Neural crest cell (in vitro differentiated cells): ENCODE measurements around the gene HSPA1L. TPM values are rescaled to one million over a fixed set of nuclear protein-coding genes. Genes with fewer than 3 reads are reported as not detected.
"Not testable (repeated sequence)": the region's sequence is repeated elsewhere in the genome, so short reads cannot be mapped to it uniquely, and the experiment has no call there.

ENCODE experiments used
- DNase-seq: peaks from one replicate; pipeline ENCODE4 v3.0.0; 2021; ENCODE audit warnings: low read depth, mixed read lengths, low spot score
- H3K27ac Mint-ChIP-seq: one replicate; pipeline ENCODE4 v1.8.0; 2021; ENCODE audit warnings: mild to moderate bottlenecking, mixed read lengths; ENCODE audit not compliant: unreplicated experiment
- H3K27me3 Mint-ChIP-seq: 2 replicates; pipeline ENCODE4 v1.8.0; 2021; ENCODE audit warnings: low read depth, mild to moderate bottlenecking, mixed read lengths
- H3K36me3 Mint-ChIP-seq: 2 replicates; pipeline ENCODE4 v1.8.0; 2021; ENCODE audit warnings: low read depth, mild to moderate bottlenecking, mixed read lengths
- H3K4me1 Mint-ChIP-seq: 2 replicates; pipeline ENCODE4 v1.8.0; 2021; ENCODE audit warnings: mixed read lengths
- H3K4me3 Mint-ChIP-seq: one replicate; pipeline ENCODE4 v1.8.0; 2021; ENCODE audit warnings: mild to moderate bottlenecking, mixed read lengths
- H3K9me3 Mint-ChIP-seq: 2 replicates; pipeline ENCODE4 v1.8.0; 2021; ENCODE audit warnings: mixed read lengths
- CTCF ChIP-seq: fragments of 200-600 bp; sonication (generic); conservative IDR thresholded peaks from 2 replicates; pipeline ENCODE4 v1.5.0; 2021; ENCODE audit warnings: antibody characterized with exemption, mild to moderate bottlenecking
- total RNA-seq: library from RNA; stranded (reverse); gene quantifications from 2 replicates; pipeline ENCODE4 v1.2.1, GENCODE V29; 2021

The HSPA1L gene
- total RNA-seq, 1 donor from 2014 or later = 1.8 TPM

GRCh38 chr6:31821301-31822035 is 6.4 kb upstream of the HSPA1L start:
- peaks cover 47% of the 10 kb centered on the region for H3K4me1 Mint-ChIP-seq
- peaks cover 10% of the 10 kb centered on the region for H3K36me3 Mint-ChIP-seq
- peak; percentile 48 for DNase-seq
- TF ChIP-seq CTCF = no peak
- no peaks in the 10 kb centered on the region for H3K9me3 Mint-ChIP-seq
- peak overlapping the region; percentile 96 for H3K27ac Mint-ChIP-seq
- peak overlapping the region; percentile 90 for H3K4me3 Mint-ChIP-seq
- no peaks in the 10 kb centered on the region for H3K27me3 Mint-ChIP-seq

- peak overlapping the region; percentile 90 for H3K4me3 Mint-ChIP-seq
- peaks cover 45% of the 10 kb centered on the region for H3K4me1 Mint-ChIP-seq
- DNase-seq, H3K27ac Mint-ChIP-seq, H3K9me3 Mint-ChIP-seq, H3K27me3 Mint-ChIP-seq: not testable (repeated sequence)
- peaks cover 12% of the 10 kb centered on the region for H3K36me3 Mint-ChIP-seq
Observed at GRCh38 chr6:31820399-31820798, 5.3 kb upstream of the HSPA1L start.

GRCh38 chr6:31819871-31820299 is 4.8 kb upstream of the HSPA1L start:
- Mint-ChIP-seq H3K4me3 (peak overlapping the region; percentile 58), H3K27me3 (no peaks in the 10 kb centered on the region), H3K4me1 (peaks cover 45% of the 10 kb centered on the region), H3K36me3 (peaks cover 15% of the 10 kb centered on the region), H3K9me3 (no peaks in the 10 kb centered on the region), H3K27ac (no peak overlapping the region)
- no peak for TF ChIP-seq CTCF
- no peak for DNase-seq

GRCh38 chr6:31817929-31818511 is 2.9 kb upstream of the HSPA1L start:
- not testable (repeated sequence) for DNase-seq, H3K27ac Mint-ChIP-seq, H3K27me3 Mint-ChIP-seq, H3K9me3 Mint-ChIP-seq
- H3K4me1 Mint-ChIP-seq = peaks cover 57% of the 10 kb centered on the region
- peaks cover 15% of the 10 kb centered on the region for H3K36me3 Mint-ChIP-seq
- H3K4me3 Mint-ChIP-seq = peak overlapping the region; percentile 80

GRCh38 chr6:31817133-31817928 is 2.2 kb upstream of the HSPA1L start:
- H3K4me3 Mint-ChIP-seq = peak overlapping the region; percentile 80
- DNase-seq, H3K9me3 Mint-ChIP-seq, H3K27ac Mint-ChIP-seq, H3K27me3 Mint-ChIP-seq: not testable (repeated sequence)
- H3K36me3 Mint-ChIP-seq = peaks cover 15% of the 10 kb centered on the region
- peaks cover 50% of the 10 kb centered on the region for H3K4me1 Mint-ChIP-seq

- H3K36me3 Mint-ChIP-seq = peaks cover 15% of the 10 kb centered on the region
- peak; percentile 69 for DNase-seq
- H3K27me3 Mint-ChIP-seq = no peaks in the 10 kb centered on the region
- TF ChIP-seq CTCF = no peak
- H3K27ac Mint-ChIP-seq = peak overlapping the region; percentile 98
- H3K9me3 Mint-ChIP-seq = no peaks in the 10 kb centered on the region
- H3K4me1 Mint-ChIP-seq = peaks cover 35% of the 10 kb centered on the region
- H3K4me3 Mint-ChIP-seq = peak overlapping the region; percentile 92
Observed at GRCh38 chr6:31814677-31815024, 432 bp downstream of the HSPA1L start.

GRCh38 chr6:31813465-31813849 is 1.6 kb downstream of the HSPA1L start:
- peaks cover 31% of the 10 kb centered on the region for H3K4me1 Mint-ChIP-seq
- no peak for TF ChIP-seq CTCF
- no peaks in the 10 kb centered on the region for H3K9me3 Mint-ChIP-seq
- peak overlapping the region; percentile 93 for H3K27ac Mint-ChIP-seq
- no peak for DNase-seq
- H3K4me3 Mint-ChIP-seq = peak overlapping the region; percentile 64
- H3K27me3 Mint-ChIP-seq = no peaks in the 10 kb centered on the region
- H3K36me3 Mint-ChIP-seq = peaks cover 12% of the 10 kb centered on the region
